D341Med (cell line): Measurements from ENCODE around the gene MN1.

Experiments used
- DNase-seq: peaks from one replicate; pipeline ENCODE4 v3.0.0; 2012; ENCODE audit warnings: low spot score

MN1 gene

DNA sequence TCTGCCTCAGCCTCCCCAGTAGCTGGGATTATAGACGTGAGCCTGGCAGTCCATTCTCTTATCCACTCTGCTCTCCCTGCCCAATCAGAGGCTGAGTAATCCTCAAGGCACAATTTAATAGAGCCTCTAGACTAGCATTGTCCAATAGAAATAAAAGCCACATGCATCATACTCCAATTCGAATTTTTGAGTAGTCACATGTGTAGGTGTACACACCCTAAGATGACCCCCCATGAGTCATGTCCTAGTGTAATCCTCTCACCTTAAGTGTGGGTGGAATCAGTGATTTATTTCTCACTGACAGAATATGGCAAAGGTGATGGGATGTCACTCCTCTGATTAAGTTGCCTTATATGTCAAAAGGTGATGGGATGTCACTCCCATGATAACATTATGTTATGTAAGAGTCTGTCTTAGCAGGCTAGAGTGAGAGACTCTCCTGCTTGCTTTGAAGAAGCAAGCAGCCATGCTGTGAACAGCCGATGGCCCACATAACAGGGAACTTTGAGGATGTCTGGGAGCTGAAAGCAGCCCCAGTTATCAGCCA is 61.3 kb downstream of the MN1 start:
- no peak for DNase-seq

DNA sequence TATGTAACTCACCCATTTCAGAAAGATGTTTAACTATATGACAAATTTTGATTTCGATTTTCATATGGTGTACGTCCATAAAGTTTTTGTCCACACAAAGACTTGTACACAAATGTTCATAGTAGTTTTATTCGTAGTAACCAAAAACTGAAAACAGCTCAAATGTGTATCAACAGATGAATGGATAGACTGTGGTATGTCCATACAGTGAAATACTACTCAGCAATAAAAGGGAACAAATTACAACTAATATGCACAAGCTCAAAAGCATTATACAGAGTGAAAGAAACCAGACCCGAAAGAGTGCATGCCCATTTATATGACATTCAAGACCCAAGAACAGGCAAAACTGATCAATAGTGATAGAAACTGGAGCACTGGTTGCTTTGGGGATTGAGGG is 64.0 kb downstream of the MN1 start:
- no peak for DNase-seq

DNA sequence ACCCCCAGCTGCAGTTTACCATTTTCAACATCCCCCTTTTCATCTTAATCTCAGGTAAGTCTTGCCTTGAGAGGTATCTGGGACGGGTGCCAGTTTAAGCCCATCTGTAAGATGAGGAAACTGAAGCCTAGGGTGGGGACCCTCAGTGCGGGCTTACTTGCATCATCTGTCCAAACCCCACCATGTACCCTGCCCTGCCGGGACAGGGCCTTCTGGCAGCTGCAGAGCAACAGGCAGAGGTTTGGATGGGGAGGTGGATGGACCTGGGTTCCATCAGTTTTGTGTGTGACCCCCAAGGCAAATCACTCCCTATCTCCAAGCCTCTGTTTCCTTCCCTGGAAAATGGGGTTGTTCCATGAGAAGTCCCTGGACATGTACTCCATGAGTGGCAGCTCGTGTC is 67.5 kb downstream of the MN1 start:
- DNase-seq: no peak

DNA sequence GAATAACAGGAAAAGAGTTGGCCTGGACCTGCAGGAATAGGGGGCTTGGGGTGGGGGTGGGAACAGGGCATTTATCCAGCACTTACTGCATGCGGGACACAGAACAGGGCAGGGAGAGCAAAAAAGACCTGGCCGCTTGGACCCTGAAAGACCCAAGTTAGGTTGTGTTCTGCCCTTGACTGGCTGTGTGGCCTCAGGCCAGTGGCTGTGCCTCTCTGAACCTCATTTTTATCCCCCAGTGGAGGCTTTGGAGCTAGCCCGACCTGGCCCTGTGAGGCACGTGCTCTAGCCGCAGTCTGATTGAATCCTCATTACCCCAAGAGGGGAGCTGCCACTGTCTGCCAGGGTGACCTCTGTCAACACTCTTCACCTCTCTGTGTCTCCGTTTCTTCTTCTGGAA is 68.7 kb downstream of the MN1 start:
- no peak for DNase-seq

GRCh38 chr22:27732391-27732790 is 69.2 kb downstream of the MN1 start:
- no peak for DNase-seq

DNA sequence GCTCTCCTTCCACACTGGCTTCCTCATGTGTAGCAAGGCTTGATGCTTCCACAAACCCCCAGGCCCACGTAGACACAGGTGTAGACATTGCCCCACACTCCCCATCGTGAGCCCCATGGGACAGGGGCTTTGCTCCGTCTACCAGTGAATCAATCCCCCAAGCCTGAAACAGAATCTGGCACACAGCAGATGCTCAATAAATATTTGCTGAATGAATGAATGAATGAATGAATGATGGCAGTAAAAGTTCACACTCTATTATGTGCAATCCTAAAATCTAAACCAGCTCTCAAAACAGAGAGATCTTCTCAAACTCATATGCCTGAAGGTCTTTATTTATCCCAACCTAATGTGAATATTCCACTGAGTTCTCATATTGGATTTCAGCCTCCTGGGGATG is 69.9 kb downstream of the MN1 start:
- no peak for DNase-seq

DNA sequence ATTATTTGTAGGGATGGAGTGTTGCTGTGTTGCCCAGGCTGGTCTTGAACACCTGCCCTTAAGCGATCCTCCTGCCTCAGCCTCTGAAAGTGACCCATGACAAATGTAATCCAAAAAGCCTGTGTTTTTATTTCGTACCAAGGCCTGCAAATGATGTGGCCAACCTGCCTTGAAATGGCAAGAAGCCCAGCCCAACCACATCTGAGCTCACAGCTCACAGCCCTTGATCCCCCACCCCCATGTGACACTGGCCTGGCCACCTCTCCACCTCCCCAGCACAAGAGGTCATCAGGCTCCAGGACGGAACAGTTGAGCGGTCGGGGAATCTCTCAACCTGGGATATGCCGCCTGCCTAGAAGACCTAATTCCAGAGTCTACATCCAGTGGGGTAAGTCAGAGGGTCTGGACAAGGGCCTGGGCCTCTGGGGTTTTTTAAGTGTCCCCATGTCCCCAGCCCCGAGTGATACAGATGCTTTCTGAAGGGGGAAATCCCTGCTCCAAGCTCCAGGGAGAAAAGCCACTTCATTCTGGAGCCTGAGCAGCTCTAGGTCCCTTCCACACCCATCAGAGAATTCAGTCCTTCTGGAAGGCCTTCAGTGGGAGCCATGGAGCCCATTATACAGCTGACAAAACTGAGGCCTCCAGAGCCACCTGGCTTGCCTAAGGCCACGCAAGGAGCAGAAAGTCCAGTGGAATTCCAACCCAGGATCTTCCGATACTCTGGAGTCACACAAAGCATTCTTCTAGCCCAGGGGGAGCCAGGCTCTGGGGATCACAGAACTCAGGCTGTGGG is 70.7 kb downstream of the MN1 start:
- DNase-seq: no peak

GRCh38 chr22:27729246-27729645 is 72.3 kb downstream of the MN1 start:
- DNase-seq: no peak

- no peak for DNase-seq
These were observed 73.7 kb downstream of the MN1 start for GRCh38 chr22:27727673-27728451.

GRCh38 chr22:27726686-27727449 is 74.7 kb downstream of the MN1 start:
- DNase-seq: no peak

DNA sequence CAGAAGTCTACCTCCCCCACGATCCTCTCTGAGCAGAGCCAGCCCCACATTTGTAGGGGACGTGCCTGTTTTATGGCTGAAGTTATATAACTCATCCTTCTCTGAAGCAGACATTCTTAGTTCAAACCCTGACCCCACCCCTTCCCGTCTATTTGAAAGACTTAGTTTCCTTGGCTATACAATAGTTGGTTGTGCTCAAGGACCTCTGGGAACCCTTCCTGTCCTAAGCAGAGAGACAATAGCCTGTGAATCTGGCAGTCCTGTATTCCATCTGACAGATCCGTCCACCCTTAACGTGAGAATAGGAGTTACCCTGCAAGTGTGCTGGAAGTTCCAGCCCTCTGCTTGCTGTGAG is 75.2 kb downstream of the MN1 start:
- no peak for DNase-seq

DNA sequence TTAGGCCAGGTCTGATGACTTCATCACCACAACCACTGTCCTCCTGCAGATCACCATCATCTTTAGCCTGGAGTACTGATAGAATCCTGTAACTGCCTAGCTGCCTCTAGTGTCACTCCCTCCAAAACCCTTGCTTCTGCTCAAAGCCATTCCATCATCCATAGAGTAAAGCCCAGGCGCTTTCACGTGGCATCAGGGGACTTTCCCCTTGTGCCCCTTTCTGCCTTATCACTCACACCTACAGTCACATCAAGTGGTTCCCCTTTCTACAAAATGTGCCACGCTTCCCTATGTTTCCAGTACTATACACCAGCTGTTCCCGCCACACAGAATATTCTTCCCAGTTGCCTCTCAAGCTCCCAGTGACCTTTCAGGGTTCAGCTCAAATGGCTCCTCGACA is 75.9 kb downstream of the MN1 start:
- DNase-seq: no peak

DNA sequence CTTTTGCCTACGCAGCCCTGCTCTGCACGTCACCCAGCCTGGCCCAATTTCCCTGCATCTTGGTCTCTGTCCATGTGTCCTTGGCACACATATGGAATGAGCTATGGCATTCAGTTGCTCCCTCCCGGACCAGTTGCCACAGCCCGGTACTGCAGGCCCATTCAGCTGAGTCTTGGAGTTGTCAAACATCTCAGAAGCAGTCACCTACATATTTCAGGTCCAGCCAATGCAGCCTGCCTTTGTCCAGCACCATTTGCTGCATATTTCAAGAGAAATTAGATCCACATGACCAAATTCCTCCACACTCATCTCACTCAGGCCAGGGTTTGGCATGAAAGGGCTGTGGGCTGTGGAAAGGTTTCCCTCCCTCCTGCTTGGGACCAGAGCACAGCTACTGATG is 76.8 kb downstream of the MN1 start:
- no peak for DNase-seq

DNA sequence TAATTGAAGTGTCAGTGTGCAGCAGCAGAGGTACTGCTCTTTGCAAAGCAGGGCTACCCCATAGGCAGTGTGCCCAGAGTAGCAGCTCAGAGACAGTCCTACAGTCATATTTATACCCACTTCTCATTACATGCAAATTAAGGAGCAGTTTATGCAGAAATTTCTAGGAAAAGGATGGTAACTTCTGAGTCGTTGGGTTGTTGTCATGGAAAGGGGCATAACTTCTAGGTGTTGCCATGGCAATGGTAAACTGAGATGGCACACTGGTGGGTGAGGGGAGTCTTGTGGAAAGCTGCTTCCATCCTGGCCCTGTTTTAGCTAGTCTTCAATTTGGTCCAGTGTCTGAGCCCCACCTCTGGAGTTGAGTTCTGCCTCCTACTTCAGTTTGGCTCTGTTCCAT is 77.4 kb downstream of the MN1 start:
- DNase-seq: no peak

- DNase-seq: no peak
These were observed 77.8 kb downstream of the MN1 start for GRCh38 chr22:27723708-27724107.

DNA sequence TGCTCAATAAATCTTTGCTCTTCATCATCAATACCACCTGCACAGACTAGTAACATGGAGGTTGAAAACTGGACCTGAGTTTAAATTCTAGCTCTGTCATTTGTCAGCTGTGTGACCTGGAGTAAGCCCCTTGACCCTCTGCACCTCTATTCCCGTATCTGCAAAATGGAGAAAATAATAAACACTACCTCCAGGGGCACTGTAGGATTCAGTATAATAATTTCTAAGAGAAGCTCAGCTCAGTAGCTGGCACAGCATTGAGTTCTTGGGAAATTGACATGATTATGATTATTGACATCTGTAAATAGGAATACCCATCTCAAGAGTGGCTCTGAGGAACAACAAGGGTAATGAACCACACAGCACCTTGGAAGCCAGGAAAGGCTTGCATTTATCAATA is 78.4 kb downstream of the MN1 start:
- no peak for DNase-seq

- no peak for DNase-seq
These were observed 80.7 kb downstream of the MN1 start for GRCh38 chr22:27720860-27721259.

GRCh38 chr22:27719535-27720227 is 81.9 kb downstream of the MN1 start:
- no peak for DNase-seq

DNA sequence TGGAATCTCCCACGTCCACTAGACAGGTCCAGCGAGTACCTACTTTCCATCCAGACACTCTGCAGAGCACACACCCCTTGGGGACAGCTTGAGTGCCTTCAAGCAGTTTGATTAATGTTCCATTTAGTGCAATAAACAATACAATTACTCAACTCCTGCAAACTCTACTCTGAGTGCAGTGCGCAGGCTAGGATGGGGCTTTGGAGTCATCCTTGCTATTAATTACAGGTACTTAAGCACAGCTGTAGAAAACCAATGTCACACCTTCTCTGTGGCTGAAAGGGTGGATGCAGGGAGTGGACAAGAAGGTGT is 82.6 kb downstream of the MN1 start:
- DNase-seq: no peak

GRCh38 chr22:27718186-27719035 is 83.1 kb downstream of the MN1 start:
- no peak for DNase-seq

DNA sequence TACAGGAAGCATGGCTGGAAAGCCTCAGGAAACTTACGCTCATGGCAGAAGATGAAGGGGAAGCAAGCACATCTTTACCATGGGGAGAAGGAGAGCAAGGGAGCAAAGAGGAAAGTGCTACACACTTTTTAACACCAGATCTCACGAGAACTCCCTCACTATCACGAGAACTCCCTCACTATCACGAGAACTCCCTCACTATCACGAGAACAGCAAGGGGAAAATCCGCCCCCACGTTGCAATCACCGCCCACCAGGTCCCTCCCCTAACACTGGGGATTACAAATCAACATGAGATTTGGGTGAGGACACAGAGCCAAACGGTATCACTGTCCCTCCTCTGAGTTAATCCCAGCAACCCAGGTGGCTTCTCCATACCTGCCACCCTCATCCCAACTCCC is 84.5 kb downstream of the MN1 start:
- no peak for DNase-seq
